GM18511 (cell line): ENCODE measurements around the gene NSD1.

Experiments
- ATAC-seq: cut with Tn5 transposase; IDR thresholded peaks from one replicate; pipeline ENCODE4 v1.9.1; 2021; ENCODE audit warnings: mild to moderate bottlenecking, moderate library complexity; ENCODE audit not compliant: unreplicated experiment

NSD1 gene

GRCh38 chr5:177269976-177270375, 136.4 kb downstream of the NSD1 start:
- no peak for ATAC-seq

GRCh38 chr5:177270653-177271052, 137.1 kb downstream of the NSD1 start:
- ATAC-seq, result no peak

- no peak for ATAC-seq
Measured at GRCh38 chr5:177271113-177271512, 137.5 kb downstream of the NSD1 start.

GRCh38 chr5:177275883-177276282, 142.3 kb downstream of the NSD1 start:
- ATAC-seq, result no peak

GRCh38 chr5:177276886-177277285, 143.3 kb downstream of the NSD1 start:
- no peak for ATAC-seq

GRCh38 chr5:177288191-177288590, 154.6 kb downstream of the NSD1 start:
- no peak for ATAC-seq

- ATAC-seq, result peak; percentile 75
Measured at GRCh38 chr5:177290816-177291596, 157.4 kb downstream of the NSD1 start.

GRCh38 chr5:177291735-177292134, 158.2 kb downstream of the NSD1 start:
- ATAC-seq, result no peak

- ATAC-seq, result no peak
Measured at GRCh38 chr5:177293819-177294581, 160.4 kb downstream of the NSD1 start.

GRCh38 chr5:177294632-177295031, 161.1 kb downstream of the NSD1 start:
- ATAC-seq, result no peak

- ATAC-seq, result no peak
Measured at GRCh38 chr5:177295924-177296323, 162.4 kb downstream of the NSD1 start.

GRCh38 chr5:177296581-177296980, 163.0 kb downstream of the NSD1 start:
- ATAC-seq, result no peak

GRCh38 chr5:177297922-177298321, 164.3 kb downstream of the NSD1 start:
- ATAC-seq, result no peak

GRCh38 chr5:177299697-177300096, 166.1 kb downstream of the NSD1 start:
- no peak for ATAC-seq

GRCh38 chr5:177300236-177300880, 166.8 kb downstream of the NSD1 start:
- peak; percentile 54 for ATAC-seq

- ATAC-seq, result no peak
Measured at GRCh38 chr5:177300951-177301350, 167.4 kb downstream of the NSD1 start.

GRCh38 chr5:177301503-177302165, 168.1 kb downstream of the NSD1 start:
- ATAC-seq, result no peak

GRCh38 chr5:177302354-177303110, 169.0 kb downstream of the NSD1 start:
- no peak for ATAC-seq

GRCh38 chr5:177303121-177303924, 169.8 kb downstream of the NSD1 start, which contains the start of the genes PRELID1 and RAB24:
Gene PRELID1 (plus strand): TSS chr5:177303799. CDS start chr5:177303986, 187 bp downstream.
Gene RAB24 (minus strand): TSS chr5:177303719. CDS start chr5:177303288, 431 bp downstream.
- ATAC-seq, result peak; percentile 53
